B cell (primary cell): Measurements from ENCODE around the gene ENDOV.

Experiments used
- EZH2 ChIP-seq: IDR thresholded peaks from 2 replicates; pipeline ENCODE4 v1.6.1; 2012; ENCODE audit warnings: borderline replicate concordance, low read depth, mild to moderate bottlenecking, moderate library complexity, low read length; ENCODE audit not compliant: insufficient read depth, poor library complexity, severe bottlenecking
- TF ChIP-seq, protein P1 (sequence below): fragments of 200-600 bp; IDR thresholded peaks from one replicate; pipeline ENCODE4 v1.8.0; 2022; ENCODE audit warnings: antibody characterized with exemption, mild to moderate bottlenecking

- TF ChIP-seq, protein P1, sequence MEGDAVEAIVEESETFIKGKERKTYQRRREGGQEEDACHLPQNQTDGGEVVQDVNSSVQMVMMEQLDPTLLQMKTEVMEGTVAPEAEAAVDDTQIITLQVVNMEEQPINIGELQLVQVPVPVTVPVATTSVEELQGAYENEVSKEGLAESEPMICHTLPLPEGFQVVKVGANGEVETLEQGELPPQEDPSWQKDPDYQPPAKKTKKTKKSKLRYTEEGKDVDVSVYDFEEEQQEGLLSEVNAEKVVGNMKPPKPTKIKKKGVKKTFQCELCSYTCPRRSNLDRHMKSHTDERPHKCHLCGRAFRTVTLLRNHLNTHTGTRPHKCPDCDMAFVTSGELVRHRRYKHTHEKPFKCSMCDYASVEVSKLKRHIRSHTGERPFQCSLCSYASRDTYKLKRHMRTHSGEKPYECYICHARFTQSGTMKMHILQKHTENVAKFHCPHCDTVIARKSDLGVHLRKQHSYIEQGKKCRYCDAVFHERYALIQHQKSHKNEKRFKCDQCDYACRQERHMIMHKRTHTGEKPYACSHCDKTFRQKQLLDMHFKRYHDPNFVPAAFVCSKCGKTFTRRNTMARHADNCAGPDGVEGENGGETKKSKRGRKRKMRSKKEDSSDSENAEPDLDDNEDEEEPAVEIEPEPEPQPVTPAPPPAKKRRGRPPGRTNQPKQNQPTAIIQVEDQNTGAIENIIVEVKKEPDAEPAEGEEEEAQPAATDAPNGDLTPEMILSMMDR: no peak
- TF ChIP-seq EZH2: no peak
These were observed 44.3 kb downstream of the ENDOV start for GRCh38 chr17:80459234-80459633.
